Tibial nerve (tissue), 4 donors: ENCODE results near the gene NDST1. TPM values are rescaled to one million over a fixed set of nuclear protein-coding genes. Genes with fewer than 3 reads are reported as not detected.

Experiments
- DNase-seq, 2 donors: peaks; one replicate each; pipeline ENCODE4 v3.0.0-alpha.2; 2019; ENCODE audit warnings: low spot score in 2 of 2
- H3K27ac ChIP-seq, 4 donors: fragments of 200-600 bp; sonication (generic) in 3 of 4; one replicate each; pipeline ENCODE4 v1.5.1; 2017 to 2019; ENCODE audit warnings: mild to moderate bottlenecking in 1 of 4
- H3K27me3 ChIP-seq, 2 donors: fragments of 200-600 bp; sonication (generic) in 1 of 2; one replicate each; pipeline versions ENCODE4 v1.5.1 to v1.6.0; 2017 to 2019
- H3K36me3 ChIP-seq, 3 donors: fragments of 200-600 bp; sonication (generic); one replicate each; pipeline ENCODE4 v1.5.1; 2018 to 2019
- H3K4me1 ChIP-seq, 4 donors: fragments of 200-600 bp; sonication (generic) in 3 of 4; one replicate each; pipeline ENCODE4 v1.5.1; 2017 to 2019
- H3K4me3 ChIP-seq, 4 donors: fragments of 200-600 bp; sonication (generic) in 3 of 4; one replicate each; pipeline ENCODE4 v1.5.1; 2017 to 2019; ENCODE audit warnings: mild to moderate bottlenecking in 1 of 4, moderate library complexity in 1 of 4
- H3K9me3 ChIP-seq, 4 donors: fragments of 200-600 bp; sonication (generic) in 3 of 4; one replicate each; pipeline ENCODE4 v1.5.1; 2017 to 2019
- CTCF ChIP-seq, 5 experiments: fragments of 200-600 bp in 3 of 5; fragments of 450-650 bp in 2 of 5; sonication (generic) in 3 of 5; IDR thresholded peaks; one replicate each; pipeline ENCODE4 v1.5.1; 2016 to 2019; ENCODE audit warnings: antibody characterized with exemption in 5 of 5, mild to moderate bottlenecking in 3 of 5, moderate library complexity in 2 of 5
- EP300 ChIP-seq, 2 donors: sonication (generic); formaldehyde crosslinking; IDR thresholded peaks; one replicate each; pipeline ENCODE4 v1.6.1; 2017; ENCODE audit warnings: antibody characterized with exemption in 2 of 2, mild to moderate bottlenecking in 1 of 2
- POLR2A ChIP-seq, 2 donors: fragments of 450-650 bp; IDR thresholded peaks; one replicate each; pipeline ENCODE4 v1.6.1; 2017; ENCODE audit warnings: antibody characterized with exemption in 2 of 2, mild to moderate bottlenecking in 2 of 2, moderate library complexity in 2 of 2
- WGBS, 2 donors: methylation state at CpG; one replicate each; pipeline ENCODE4 v1.1.5; 2018; 5-methylcytosine and 5-hydroxymethylcytosine counted together
- total RNA-seq, 4 donors: library from RNA; depleted of rRNA; stranded (reverse); fragments of >200 nt; gene quantifications; one replicate each; pipeline ENCODE4 v1.1.0, GENCODE V29; 2016

Gene NDST1
- total RNA-seq, 4 donors from 2014 or later, result 53.2 to 137 (median 104) TPM

GRCh38 chr5:150603491-150603890 lies 95.6 kb downstream of the NDST1 start:
- Histone ChIP-seq H3K4me3 (no peak overlapping the region), H3K36me3 (no peaks in the 10 kb centered on the region), H3K27me3 (no peaks in the 10 kb centered on the region), H3K9me3 (no peaks in the 10 kb centered on the region), H3K27ac (peak overlapping the region in 2 of 4 donors; percentile 16 to 20), H3K4me1 (peaks cover 0 to 26% (median 13%) of the 10 kb centered on the region in 4 donors)
- no peak for DNase-seq
- TF ChIP-seq CTCF (IDR thresholded peaks at IDR 0.05), result no peak
- no peak for TF ChIP-seq EP300 (IDR thresholded peaks at IDR 0.05)
- no peak for TF ChIP-seq POLR2A (IDR thresholded peaks at IDR 0.05)
- 80 to 82% methylated on average over 3 of the region's 3 CpGs for WGBS, 2 donors

GRCh38 chr5:150604010-150604409 lies 96.1 kb downstream of the NDST1 start:
- no peaks in the 10 kb centered on the region for H3K27me3 ChIP-seq
- no peak overlapping the region for H3K4me3 ChIP-seq
- H3K9me3 ChIP-seq, result no peaks in the 10 kb centered on the region
- no peak overlapping the region for H3K27ac ChIP-seq
- H3K4me1 ChIP-seq, result peaks cover 0 to 26% (median 13%) of the 10 kb centered on the region in 4 donors
- 79 to 86% methylated on average over 4 of the region's 4 CpGs for WGBS, 2 donors
- no peaks in the 10 kb centered on the region for H3K36me3 ChIP-seq
- DNase-seq, result no peak
- no peak for TF ChIP-seq CTCF (IDR thresholded peaks at IDR 0.05)
- no peak for TF ChIP-seq EP300 (IDR thresholded peaks at IDR 0.05)

GRCh38 chr5:150604894-150605440 lies 97.0 kb downstream of the NDST1 start:
- no peak for DNase-seq
- H3K9me3 ChIP-seq, result no peaks in the 10 kb centered on the region
- H3K27me3 ChIP-seq, result no peaks in the 10 kb centered on the region
- no peak overlapping the region for H3K27ac ChIP-seq
- no peak overlapping the region for H3K4me3 ChIP-seq
- H3K4me1 ChIP-seq, result peaks cover 0 to 24% (median 9%) of the 10 kb centered on the region in 4 donors
- TF ChIP-seq POLR2A (IDR thresholded peaks at IDR 0.05), result no peak
- no peak for TF ChIP-seq EP300 (IDR thresholded peaks at IDR 0.05)
- no peak for TF ChIP-seq CTCF (IDR thresholded peaks at IDR 0.05)
- WGBS, 2 donors, result 81 to 92% methylated on average over 6 of the region's 6 CpGs
- no peaks in the 10 kb centered on the region for H3K36me3 ChIP-seq

GRCh38 chr5:150605546-150605945 lies 97.6 kb downstream of the NDST1 start:
- Histone ChIP-seq H3K27ac (no peak overlapping the region), H3K4me3 (no peak overlapping the region), H3K9me3 (no peaks in the 10 kb centered on the region), H3K27me3 (no peaks in the 10 kb centered on the region), H3K36me3 (no peaks in the 10 kb centered on the region), H3K4me1 (peaks cover 0 to 24% (median 4%) of the 10 kb centered on the region in 4 donors)
- TF ChIP-seq EP300 (IDR thresholded peaks at IDR 0.05) (no peak), POLR2A (IDR thresholded peaks at IDR 0.05) (no peak), CTCF (IDR thresholded peaks at IDR 0.05) (no peak)
- 47 to 52% methylated on average over 6 of the region's 6 CpGs for WGBS, 2 donors
- no peak for DNase-seq

- no peak overlapping the region for H3K27ac ChIP-seq
- H3K9me3 ChIP-seq, result no peaks in the 10 kb centered on the region
- no peak for DNase-seq
- no peak overlapping the region for H3K4me3 ChIP-seq
- no peaks in the 10 kb centered on the region for H3K36me3 ChIP-seq
- 76 to 80% methylated on average over 9 of the region's 9 CpGs for WGBS, 2 donors
- no peaks in the 10 kb centered on the region for H3K27me3 ChIP-seq
- H3K4me1 ChIP-seq, result peaks cover 0 to 24% (median 3%) of the 10 kb centered on the region in 4 donors
- TF ChIP-seq EP300 (IDR thresholded peaks at IDR 0.05) (no peak), POLR2A (IDR thresholded peaks at IDR 0.05) (no peak)
Observed at GRCh38 chr5:150606476-150606875, 98.5 kb downstream of the NDST1 start.
